ENCODE results near the gene UPK3B.
"Not testable (repeated sequence)": the region's sequence is repeated elsewhere in the genome, so short reads cannot be mapped to it uniquely, and the experiment has no call there.

DNA sequence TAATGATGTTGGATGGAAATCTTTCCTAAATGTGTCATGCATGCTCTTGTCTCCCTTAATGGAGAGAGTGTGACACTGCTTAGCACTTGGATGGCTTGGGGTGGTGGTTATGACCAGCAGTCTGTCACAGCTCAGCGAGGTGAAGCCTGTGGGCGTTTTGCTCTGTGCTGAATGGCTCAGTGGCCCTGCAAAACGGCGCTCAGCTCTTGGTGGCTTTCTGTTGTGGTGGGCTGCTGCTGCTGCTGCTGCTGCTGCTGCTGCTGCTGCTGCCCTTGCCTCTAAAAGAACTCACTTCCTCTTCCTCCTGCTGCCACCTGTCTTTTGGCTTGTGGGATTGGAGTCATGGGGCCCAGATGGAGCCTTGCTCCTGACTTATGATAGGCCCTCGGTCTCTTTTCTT, 23.7 kb upstream of the UPK3B start:
- not testable (repeated sequence) for TF ChIP-seq CTCF (IDR thresholded peaks at IDR 0.05; ENCODE audit: insufficient read depth, low read depth, low read length); EZH2 (IDR thresholded peaks at IDR 0.05; ENCODE audit: insufficient read depth, low read length)

Data from astrocyte (in vitro differentiated cells and primary cell).